Ascending aorta (tissue), 2 donors: ENCODE measurements around the gene CYP4X1. TPM values are rescaled to one million over a fixed set of nuclear protein-coding genes. Genes with fewer than 3 reads are reported as not detected.
A peak's percentile ranks its signal among the peaks of the same experiment; 100 is the strongest.
"Not testable (repeated sequence)": the region's sequence is repeated elsewhere in the genome, so short reads cannot be mapped to it uniquely, and the experiment has no call there.

Experiments
- DNase-seq, 2 donors: peaks; one replicate each; pipeline ENCODE4 v3.0.0-alpha.2; 2019; ENCODE audit warnings: low spot score in 2 of 2
- H3K27ac ChIP-seq, 2 donors: fragments of 200-600 bp; sonication (generic); one replicate each; pipeline ENCODE4 v1.5.1; 2016 to 2017; ENCODE audit warnings: mild to moderate bottlenecking in 1 of 2
- H3K27me3 ChIP-seq: fragments of 200-600 bp; sonication (generic); one replicate; pipeline ENCODE4 v1.5.1; 2017
- H3K36me3 ChIP-seq, 2 donors: fragments of 200-600 bp; sonication (generic); one replicate each; pipeline ENCODE4 v1.5.1; 2016
- H3K4me1 ChIP-seq, 2 donors: fragments of 200-600 bp; sonication (generic); one replicate each; pipeline ENCODE4 v1.5.1; 2016 to 2017; ENCODE audit warnings: mild to moderate bottlenecking in 1 of 2
- H3K4me3 ChIP-seq, 2 donors: fragments of 200-600 bp; sonication (generic); one replicate each; pipeline ENCODE4 v1.5.1; 2016 to 2017; ENCODE audit warnings: mild to moderate bottlenecking in 1 of 2
- H3K9me3 ChIP-seq, 2 donors: fragments of 200-600 bp; sonication (generic); one replicate each; pipeline ENCODE4 v1.5.1; 2016
- intact Hi-C: fragments of 100-400 bp; cut with DNase I; formaldehyde crosslinking; loops from one replicate; pipeline ENCODE4 v1.15.1; 2023
- total RNA-seq: library from RNA; depleted of rRNA; stranded (reverse); fragments of >200 nt; gene quantifications from one replicate; pipeline ENCODE4 v1.1.0, GENCODE V29; 2016
- TF ChIP-seq, protein P1 (sequence below), 3 experiments: fragments of 200-600 bp in 2 of 3; fragments of 450-650 bp in 1 of 3; sonication (generic) in 2 of 3; IDR thresholded peaks; one replicate each; pipeline ENCODE4 v1.5.1; 2016 to 2019; ENCODE audit warnings: antibody characterized with exemption in 3 of 3, mild to moderate bottlenecking in 1 of 3, moderate library complexity in 1 of 3

CYP4X1 gene
- total RNA-seq, 1 donor from 2014 or later, result 17.2 TPM

GRCh38 chr1:47059376-47059775, 35.9 kb downstream of the CYP4X1 start:
- no peak for DNase-seq
- TF ChIP-seq, protein P1, sequence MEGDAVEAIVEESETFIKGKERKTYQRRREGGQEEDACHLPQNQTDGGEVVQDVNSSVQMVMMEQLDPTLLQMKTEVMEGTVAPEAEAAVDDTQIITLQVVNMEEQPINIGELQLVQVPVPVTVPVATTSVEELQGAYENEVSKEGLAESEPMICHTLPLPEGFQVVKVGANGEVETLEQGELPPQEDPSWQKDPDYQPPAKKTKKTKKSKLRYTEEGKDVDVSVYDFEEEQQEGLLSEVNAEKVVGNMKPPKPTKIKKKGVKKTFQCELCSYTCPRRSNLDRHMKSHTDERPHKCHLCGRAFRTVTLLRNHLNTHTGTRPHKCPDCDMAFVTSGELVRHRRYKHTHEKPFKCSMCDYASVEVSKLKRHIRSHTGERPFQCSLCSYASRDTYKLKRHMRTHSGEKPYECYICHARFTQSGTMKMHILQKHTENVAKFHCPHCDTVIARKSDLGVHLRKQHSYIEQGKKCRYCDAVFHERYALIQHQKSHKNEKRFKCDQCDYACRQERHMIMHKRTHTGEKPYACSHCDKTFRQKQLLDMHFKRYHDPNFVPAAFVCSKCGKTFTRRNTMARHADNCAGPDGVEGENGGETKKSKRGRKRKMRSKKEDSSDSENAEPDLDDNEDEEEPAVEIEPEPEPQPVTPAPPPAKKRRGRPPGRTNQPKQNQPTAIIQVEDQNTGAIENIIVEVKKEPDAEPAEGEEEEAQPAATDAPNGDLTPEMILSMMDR (IDR thresholded peaks at IDR 0.05), result no peak
- H3K4me3 ChIP-seq, result no peak overlapping the region
- intact Hi-C loops, result no loop called here
- peaks cover 0 to 7% of the 10 kb centered on the region in 2 donors for H3K9me3 ChIP-seq
- H3K4me1 ChIP-seq, result no peaks in the 10 kb centered on the region
- no peak overlapping the region for H3K27ac ChIP-seq
- H3K36me3 ChIP-seq, result peaks cover 0 to 5% of the 10 kb centered on the region in 2 donors
- no peaks in the 10 kb centered on the region for H3K27me3 ChIP-seq

- TF ChIP-seq, protein P1 (IDR thresholded peaks at IDR 0.05), result no peak
- intact Hi-C loops, result no loop called here
- no peak within 1 kb of the TSS for H3K27ac ChIP-seq
- peaks cover 0 to 7% of the 10 kb centered on the region in 2 donors for H3K9me3 ChIP-seq
- H3K4me3 ChIP-seq, result no peak within 1 kb of the TSS
- H3K4me1 ChIP-seq, result no peaks in the 10 kb centered on the region
- no peak for DNase-seq
- H3K36me3 ChIP-seq, result no peaks in the 10 kb centered on the region
- H3K27me3 ChIP-seq, result no peaks in the 10 kb centered on the region
These were observed 43.7 kb downstream of the CYP4X1 start, which contains the start of gene CYP4Z1 for GRCh38 chr1:47067097-47067594. CYP4Z1 (plus strand) TSS chr1:47067231; CDS start chr1:47067491, 260 bp downstream.

DNA sequence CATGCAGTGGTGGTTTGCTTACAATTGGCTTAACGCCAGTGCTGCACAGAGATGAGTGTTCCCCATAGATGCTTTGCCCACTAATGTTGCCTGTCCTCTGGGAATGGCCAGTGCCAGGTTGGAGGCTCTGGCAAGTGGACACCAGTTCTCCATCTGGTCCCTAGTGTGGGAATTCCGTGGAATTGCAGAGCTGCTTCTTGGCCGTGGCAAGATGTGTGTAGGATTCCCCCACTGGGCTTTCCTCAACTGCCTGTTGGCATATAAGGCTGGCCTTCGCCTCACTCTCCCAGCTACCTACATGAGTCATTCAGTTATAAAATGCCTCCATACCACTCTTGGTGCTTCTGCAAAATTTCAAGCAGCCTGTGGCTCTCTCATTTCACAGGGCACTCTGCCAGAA, 45.6 kb downstream of the CYP4X1 start:
- H3K4me1 ChIP-seq, DNase-seq, H3K27ac ChIP-seq, H3K36me3 ChIP-seq, H3K9me3 ChIP-seq, H3K27me3 ChIP-seq, intact Hi-C loops, H3K4me3 ChIP-seq: not testable (repeated sequence)

DNA sequence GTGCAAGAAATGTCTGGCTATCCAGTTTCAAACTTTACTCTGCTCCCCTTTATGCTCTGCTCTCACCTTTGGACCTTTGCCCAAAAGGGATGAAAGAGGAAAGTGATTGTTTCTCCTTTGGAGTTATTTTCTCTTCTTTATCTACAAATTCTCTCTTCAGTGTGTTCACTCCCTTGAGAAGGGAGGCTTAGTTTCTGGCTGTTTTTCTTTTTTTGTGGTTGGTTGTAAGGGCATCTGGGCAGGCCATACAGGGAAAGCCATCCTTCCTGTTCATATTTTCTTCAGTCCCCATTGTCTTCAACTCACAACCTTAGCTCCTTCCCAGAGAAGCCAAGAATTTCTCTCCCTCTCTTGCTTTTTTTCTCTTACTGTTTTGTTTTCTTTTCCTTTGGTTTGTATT, 46.0 kb downstream of the CYP4X1 start:
- H3K27ac ChIP-seq, result not testable (repeated sequence)

DNA sequence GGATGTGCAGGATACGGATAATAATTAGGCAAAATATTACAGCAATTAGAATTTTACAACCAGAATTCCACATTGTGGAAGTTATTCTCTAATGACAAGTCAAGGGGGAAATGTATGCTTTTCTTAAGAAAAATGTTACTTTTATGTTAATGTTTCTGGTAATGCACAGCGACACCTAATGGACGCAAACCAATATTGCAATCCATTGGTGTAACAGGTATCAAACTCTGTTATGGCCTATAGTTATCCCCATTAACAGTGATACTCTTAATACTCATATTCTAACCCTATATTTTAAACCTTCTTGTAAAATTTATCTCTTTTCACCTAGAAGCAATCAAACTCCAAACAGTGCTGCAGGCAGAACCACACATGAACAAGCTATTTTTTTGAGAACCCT, 65.9 kb downstream of the CYP4X1 start:
- H3K4me3 ChIP-seq, H3K9me3 ChIP-seq, H3K36me3 ChIP-seq, H3K27ac ChIP-seq, intact Hi-C loops, H3K4me1 ChIP-seq, H3K27me3 ChIP-seq: not testable (repeated sequence)
- DNase-seq, result peak in 1 of 2 donors; percentile 66
- TF ChIP-seq, protein P1 (IDR thresholded peaks at IDR 0.05), result peak; percentile 29 to 67 (median 57)

More for the DNA sequence above, 46.0 kb downstream of the CYP4X1 start:
- DNase-seq, H3K27me3 ChIP-seq, H3K4me3 ChIP-seq, H3K4me1 ChIP-seq, H3K9me3 ChIP-seq, H3K36me3 ChIP-seq, intact Hi-C loops: not testable (repeated sequence)

DNA sequence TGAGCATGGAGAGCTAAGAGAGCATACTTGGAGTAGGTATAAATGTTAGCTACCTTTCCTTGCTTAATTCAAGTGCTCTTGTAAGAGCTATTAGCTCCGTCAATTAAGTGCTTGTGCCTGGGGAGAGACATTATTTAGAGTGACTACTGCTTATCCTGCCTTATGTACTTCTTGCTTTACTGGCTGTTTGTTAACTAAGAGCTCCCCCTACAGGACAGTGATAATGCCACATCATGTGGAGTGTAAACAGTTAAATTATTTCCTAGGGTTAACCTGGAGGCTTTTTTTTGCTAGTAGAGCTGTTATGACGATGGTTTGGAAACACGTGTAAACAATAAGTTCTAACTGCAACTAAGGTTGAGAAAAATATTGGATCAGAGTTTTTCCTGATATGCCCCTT, 68.0 kb downstream of the CYP4X1 start:
- H3K27ac ChIP-seq, H3K27me3 ChIP-seq, H3K36me3 ChIP-seq, DNase-seq, H3K4me1 ChIP-seq, H3K4me3 ChIP-seq, H3K9me3 ChIP-seq: not testable (repeated sequence)
- intact Hi-C loops, result loop anchor here (10.0 kb wide), 1 partner anchor 217 kb away; no protein-coding TSS in a partner anchor

Other genes starting within 250 kb of the CYP4X1 start
- gene CYP4B1, start 224.6 kb upstream of the CYP4X1 start, total RNA-seq, result 243 TPM
- gene CYP4A11, start 82.2 kb upstream of the CYP4X1 start, total RNA-seq, result not detected
- 4.8 TPM for gene CYP4Z1, start 43.6 kb downstream of the CYP4X1 start, total RNA-seq
- not detected for gene CYP4A22, start 113.8 kb downstream of the CYP4X1 start, total RNA-seq
- gene PDZK1IP1, start 166.4 kb downstream of the CYP4X1 start, total RNA-seq, result not detected
- 13.9 TPM for gene TAL1, start 208.6 kb downstream of the CYP4X1 start, total RNA-seq